Uterus (tissue), 4 donors: ENCODE results near the gene SMIM13. TPM values are rescaled to one million over a fixed set of nuclear protein-coding genes. Genes with fewer than 3 reads are reported as not detected.

Source experiments
- DNase-seq, 2 donors: peaks; one replicate each; pipeline ENCODE4 v3.0.0-alpha.2; 2019 to 2020
- H3K27ac ChIP-seq, 2 donors: fragments of 200-600 bp; sonication (generic); 1 replicate in 1 of 2; 2 replicates in 1 of 2; pipeline ENCODE4 v1.5.1; 2016 to 2018
- H3K27me3 ChIP-seq, 2 donors: fragments of 200-600 bp; sonication (generic); one replicate each; pipeline ENCODE4 v1.5.1; 2018 to 2019; ENCODE audit warnings: control low read depth in 1 of 2
- H3K36me3 ChIP-seq, 2 donors: fragments of 200-600 bp; sonication (generic); one replicate each; pipeline ENCODE4 v1.5.1; 2019; ENCODE audit warnings: control low read depth in 1 of 2
- H3K4me1 ChIP-seq, 2 donors: fragments of 200-600 bp; sonication (generic); one replicate each; pipeline ENCODE4 v1.5.1; 2018 to 2019; ENCODE audit warnings: control low read depth in 1 of 2
- H3K4me3 ChIP-seq, 2 donors: fragments of 200-600 bp; sonication (generic); 1 replicate in 1 of 2; 2 replicates in 1 of 2; pipeline ENCODE4 v1.5.1; 2018 to 2019; ENCODE audit warnings: mild to moderate bottlenecking in 1 of 2
- H3K9me3 ChIP-seq, 2 donors: fragments of 200-600 bp; sonication (generic); one replicate each; pipeline ENCODE4 v1.5.1; 2019; ENCODE audit warnings: control low read depth in 1 of 2
- CTCF ChIP-seq, 4 experiments: fragments of 200-600 bp in 2 of 4; fragments of 450-650 bp in 2 of 4; sonication (generic) in 2 of 4; IDR thresholded peaks; one replicate each; pipeline ENCODE4 v1.5.1; 2016 to 2019; ENCODE audit warnings: antibody characterized with exemption in 4 of 4, mild to moderate bottlenecking in 2 of 4, moderate library complexity in 1 of 4
- POLR2A ChIP-seq, 2 donors: fragments of 450-650 bp; IDR thresholded peaks; one replicate each; pipeline ENCODE4 v1.6.1; 2016; ENCODE audit warnings: antibody characterized with exemption in 2 of 2, mild to moderate bottlenecking in 1 of 2, moderate library complexity in 1 of 2
- intact Hi-C: fragments of 100-400 bp; cut with DNase I; formaldehyde crosslinking; loops from one replicate; pipeline ENCODE4 v1.15.1; 2023; ENCODE audit warnings: low total_unique reads
- total RNA-seq, 4 donors: library from RNA; depleted of rRNA in 3 of 4; stranded (reverse); fragments of >200 nt in 3 of 4; gene quantifications; one replicate each; pipeline versions ENCODE4 v1.1.0 to v1.2.4, GENCODE V29; 2014 to 2023
- donor health status: DM: yes; HTN: yes; CAD: no.

Gene SMIM13
- total RNA-seq, 4 donors from 2014 or later: 4.4 to 25.2 (median 11.4) TPM

GRCh38 chr6:11121851-11122250, 28.2 kb downstream of the SMIM13 start:
- intact Hi-C loops: no loop called here
- no peak for DNase-seq
- Histone ChIP-seq H3K27ac (no peak overlapping the region), H3K36me3 (no peaks in the 10 kb centered on the region), H3K4me1 (no peaks in the 10 kb centered on the region), H3K27me3 (no peaks in the 10 kb centered on the region), H3K9me3 (no peaks in the 10 kb centered on the region), H3K4me3 (no peak overlapping the region)
- TF ChIP-seq POLR2A (IDR thresholded peaks at IDR 0.05): no peak
- no peak for TF ChIP-seq CTCF (IDR thresholded peaks at IDR 0.05)

- intact Hi-C loops: no loop called here
These were observed 28.7 kb downstream of the SMIM13 start for GRCh38 chr6:11122380-11122779.

GRCh38 chr6:11123978-11124377, 30.3 kb downstream of the SMIM13 start:
- Histone ChIP-seq H3K36me3 (no peaks in the 10 kb centered on the region), H3K4me1 (peaks cover 0 to 4% of the 10 kb centered on the region in 2 donors), H3K27me3 (no peaks in the 10 kb centered on the region), H3K9me3 (no peaks in the 10 kb centered on the region), H3K27ac (no peak overlapping the region), H3K4me3 (no peak overlapping the region)
- DNase-seq: no peak
- intact Hi-C loops: no loop called here
- TF ChIP-seq POLR2A (IDR thresholded peaks at IDR 0.05) (no peak), CTCF (IDR thresholded peaks at IDR 0.05) (no peak)

More at GRCh38 chr6:11122380-11122779, 28.7 kb downstream of the SMIM13 start:
- no peak for DNase-seq
- Histone ChIP-seq H3K4me3 (no peak overlapping the region), H3K27me3 (no peaks in the 10 kb centered on the region), H3K36me3 (no peaks in the 10 kb centered on the region), H3K9me3 (no peaks in the 10 kb centered on the region), H3K27ac (no peak overlapping the region), H3K4me1 (no peaks in the 10 kb centered on the region)
- TF ChIP-seq CTCF (IDR thresholded peaks at IDR 0.05) (no peak), POLR2A (IDR thresholded peaks at IDR 0.05) (no peak)

GRCh38 chr6:11126876-11127275, 33.2 kb downstream of the SMIM13 start:
- TF ChIP-seq CTCF (IDR thresholded peaks at IDR 0.05): no peak
- TF ChIP-seq POLR2A (IDR thresholded peaks at IDR 0.05): no peak
- Histone ChIP-seq H3K27ac (no peak overlapping the region), H3K9me3 (no peaks in the 10 kb centered on the region), H3K27me3 (no peaks in the 10 kb centered on the region), H3K4me1 (peaks cover 0 to 4% of the 10 kb centered on the region in 2 donors), H3K4me3 (no peak overlapping the region), H3K36me3 (no peaks in the 10 kb centered on the region)
- DNase-seq: no peak
- intact Hi-C loops: no loop called here

- Histone ChIP-seq H3K9me3 (no peaks in the 10 kb centered on the region), H3K4me3 (no peak overlapping the region), H3K4me1 (peaks cover 0 to 4% of the 10 kb centered on the region in 2 donors), H3K27me3 (no peaks in the 10 kb centered on the region), H3K27ac (no peak overlapping the region), H3K36me3 (no peaks in the 10 kb centered on the region)
- intact Hi-C loops: no loop called here
- TF ChIP-seq CTCF (IDR thresholded peaks at IDR 0.05) (no peak), POLR2A (IDR thresholded peaks at IDR 0.05) (no peak)
- DNase-seq: no peak
These were observed 35.0 kb downstream of the SMIM13 start for GRCh38 chr6:11128608-11129007.
